Fibroblast of upper back skin (primary cell): ENCODE measurements around the gene FADS1.

Experiments
- DNase-seq: peaks from one replicate; pipeline ENCODE4 v3.0.0-alpha.2; 2013

FADS1 gene

DNA sequence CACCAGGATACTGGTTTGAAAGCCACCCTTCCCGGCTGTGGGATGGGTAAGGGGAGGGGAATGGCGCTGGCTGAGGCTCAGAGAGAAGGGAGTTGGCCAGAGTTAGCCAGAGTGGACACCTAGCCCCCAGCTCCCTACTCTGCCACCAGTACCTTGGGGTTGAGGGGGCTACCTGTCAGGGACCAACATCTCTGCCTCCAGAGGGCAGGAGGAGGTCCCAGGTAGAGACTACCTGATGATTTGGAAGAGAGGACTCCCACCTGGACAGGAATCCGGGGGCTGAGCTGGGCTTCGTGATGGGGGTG, 60.7 kb downstream of the FADS1 start:
- DNase-seq, result no peak

DNA sequence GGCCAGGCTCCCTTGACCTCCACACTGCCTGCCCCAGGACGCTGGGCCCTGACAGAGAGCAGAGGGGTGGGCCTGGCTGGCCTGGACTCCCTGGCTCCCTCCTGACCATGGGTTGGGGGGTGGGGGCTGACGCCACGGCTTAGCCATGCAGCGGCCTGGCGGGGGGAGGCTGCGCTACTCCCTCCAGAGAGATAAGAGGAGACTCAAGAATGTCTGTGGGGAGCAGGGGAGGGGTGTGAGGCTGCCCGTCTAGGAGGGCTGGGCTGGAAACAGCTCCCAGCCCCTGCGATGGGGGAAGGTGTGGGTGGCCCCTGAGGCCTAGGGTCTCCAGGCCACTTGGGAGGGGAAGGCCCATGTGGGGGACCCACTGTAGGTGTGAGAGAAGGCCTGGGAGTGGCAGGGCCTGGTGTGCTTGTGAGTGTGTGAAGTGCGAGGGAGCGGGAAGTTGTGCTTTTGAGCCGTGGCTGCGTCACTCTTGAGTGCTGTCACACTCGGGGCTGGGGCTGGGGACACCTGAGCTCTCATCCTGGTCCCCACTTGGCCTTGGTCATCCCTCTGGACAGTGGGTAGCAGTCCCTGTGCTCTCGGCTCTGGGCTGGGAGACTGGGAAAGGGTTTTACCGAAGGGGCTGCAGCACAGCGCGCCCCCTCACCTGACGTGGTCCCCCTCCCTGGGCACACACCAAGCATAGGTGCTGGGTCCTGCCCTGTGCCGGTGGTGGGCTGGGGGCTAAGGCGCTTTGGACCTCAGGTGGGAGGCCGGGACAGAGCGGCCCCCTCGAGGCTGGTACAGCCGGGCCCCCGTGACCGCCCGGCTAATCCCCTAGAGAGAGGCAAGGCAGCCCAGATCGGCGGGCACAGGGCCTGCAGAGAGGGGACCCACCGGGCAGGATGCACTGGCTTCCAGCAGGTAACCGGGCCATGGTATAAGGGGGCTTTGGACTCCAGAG, 62.0 kb downstream of the FADS1 start:
- DNase-seq, result peak; percentile 49

DNA sequence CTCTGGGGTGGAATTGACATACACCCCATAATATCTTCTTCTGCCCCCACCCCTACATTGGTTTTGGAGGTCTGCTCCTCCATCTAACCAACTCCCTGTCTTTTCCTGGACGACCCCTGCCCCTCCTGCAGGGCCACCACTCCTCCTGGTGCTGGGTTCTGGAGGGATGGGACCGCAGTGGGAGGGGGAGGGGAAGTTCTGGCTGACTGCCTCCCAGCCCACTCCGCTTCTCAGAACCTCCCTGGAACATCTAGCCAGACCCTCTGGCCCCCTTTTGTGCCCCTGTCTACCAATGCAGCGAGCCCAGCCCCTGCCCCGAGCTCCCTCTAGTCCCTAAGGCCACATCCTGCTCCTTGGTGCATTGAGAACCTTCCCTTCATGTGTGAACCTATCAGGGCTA, 63.1 kb downstream of the FADS1 start:
- DNase-seq, result no peak

DNA sequence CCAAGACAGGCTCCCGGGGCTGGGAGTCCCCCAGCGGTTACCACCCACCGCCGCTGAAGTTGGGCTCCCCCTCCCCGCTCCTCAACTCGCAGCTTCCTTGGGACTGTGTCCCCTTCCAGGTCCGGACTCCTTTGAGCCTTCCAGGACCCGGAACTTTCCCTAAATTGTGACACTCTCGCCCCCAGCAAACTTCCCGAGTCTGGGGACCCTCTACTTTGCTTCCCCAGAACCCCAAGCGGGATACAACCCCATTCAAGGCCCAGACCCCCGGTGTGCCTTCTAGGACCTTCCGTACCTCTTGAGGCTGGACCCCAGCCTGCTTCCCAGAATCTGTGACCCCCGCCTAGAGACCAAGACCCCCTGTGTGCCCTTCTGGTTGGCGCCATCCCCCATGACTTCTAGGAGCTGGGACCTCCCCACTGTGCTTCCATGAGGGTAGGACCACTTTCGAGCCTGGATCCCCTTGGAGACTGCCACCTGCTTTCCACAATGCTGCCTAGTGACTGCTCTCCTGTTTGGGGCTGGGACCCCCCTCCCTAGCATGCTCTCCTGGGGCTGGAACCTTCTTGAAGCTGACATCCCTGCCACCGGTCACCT, 63.8 kb downstream of the FADS1 start:
- no peak for DNase-seq

DNA sequence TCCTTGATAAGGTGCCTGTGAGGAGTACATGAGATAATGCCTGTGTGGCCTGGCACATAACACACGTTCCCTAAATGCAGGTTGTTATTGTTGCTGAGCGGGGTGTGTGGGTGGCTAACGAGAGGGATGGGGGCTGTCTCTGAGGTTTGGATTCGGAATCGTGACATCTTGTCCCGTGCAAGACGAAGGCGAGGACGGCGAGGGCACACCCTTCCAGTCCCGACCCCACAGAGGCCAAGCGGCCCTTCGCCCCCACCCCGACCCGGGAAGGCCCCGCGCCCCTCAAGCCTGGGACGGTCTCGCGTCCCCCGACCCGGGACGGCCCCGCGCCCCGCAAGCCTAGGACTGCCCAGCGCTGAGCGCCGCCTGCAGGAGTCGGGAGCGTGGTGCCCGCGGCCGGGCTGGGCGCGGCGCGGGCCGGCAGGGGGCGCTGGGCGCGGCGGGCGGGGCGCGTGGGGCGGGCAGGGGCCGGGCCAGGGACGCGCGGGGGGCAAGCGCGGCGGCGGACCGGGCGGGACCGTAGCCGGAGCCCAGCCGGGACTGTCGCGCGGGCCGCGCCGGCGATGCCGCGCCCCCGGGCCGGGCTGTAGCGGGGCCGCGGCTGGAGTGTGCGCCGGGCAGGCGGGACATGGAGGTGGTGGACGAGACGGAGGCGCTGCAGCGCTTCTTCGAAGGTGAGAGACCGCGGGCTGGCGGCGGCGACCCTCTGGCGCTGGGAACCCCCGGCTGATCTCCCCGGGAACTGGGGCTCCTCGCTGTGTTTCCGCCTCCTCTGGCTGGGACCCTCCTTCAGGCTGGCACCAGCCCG, 64.5 kb downstream of the FADS1 start, which contains the start of gene MYRF:
Gene MYRF, plus strand, starts transcription at position 520 of the 808 bp plus-strand sequence. Its CDS starts 109 bp downstream, at position 629.
- DNase-seq, result peak; percentile 37

DNA sequence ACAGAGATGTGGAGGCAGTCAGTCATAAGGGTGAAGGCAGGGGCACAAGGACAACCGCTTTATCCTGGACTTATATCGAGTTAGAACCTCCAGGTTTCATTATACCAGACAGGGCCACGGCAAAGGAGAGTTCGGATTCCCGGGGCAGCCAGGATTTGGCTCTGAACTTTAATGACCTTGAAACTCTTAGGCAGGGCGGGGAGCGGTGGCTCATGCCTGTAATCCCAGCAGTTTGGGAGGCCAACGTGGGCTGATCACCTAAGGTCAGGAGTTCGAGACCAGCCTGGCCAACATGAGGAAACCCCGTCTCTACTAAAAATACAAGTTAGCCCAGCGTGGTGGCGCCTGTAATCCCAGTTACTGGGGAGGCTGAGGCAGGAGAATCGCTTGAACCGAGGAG, 65.4 kb downstream of the FADS1 start:
- DNase-seq, result no peak

DNA sequence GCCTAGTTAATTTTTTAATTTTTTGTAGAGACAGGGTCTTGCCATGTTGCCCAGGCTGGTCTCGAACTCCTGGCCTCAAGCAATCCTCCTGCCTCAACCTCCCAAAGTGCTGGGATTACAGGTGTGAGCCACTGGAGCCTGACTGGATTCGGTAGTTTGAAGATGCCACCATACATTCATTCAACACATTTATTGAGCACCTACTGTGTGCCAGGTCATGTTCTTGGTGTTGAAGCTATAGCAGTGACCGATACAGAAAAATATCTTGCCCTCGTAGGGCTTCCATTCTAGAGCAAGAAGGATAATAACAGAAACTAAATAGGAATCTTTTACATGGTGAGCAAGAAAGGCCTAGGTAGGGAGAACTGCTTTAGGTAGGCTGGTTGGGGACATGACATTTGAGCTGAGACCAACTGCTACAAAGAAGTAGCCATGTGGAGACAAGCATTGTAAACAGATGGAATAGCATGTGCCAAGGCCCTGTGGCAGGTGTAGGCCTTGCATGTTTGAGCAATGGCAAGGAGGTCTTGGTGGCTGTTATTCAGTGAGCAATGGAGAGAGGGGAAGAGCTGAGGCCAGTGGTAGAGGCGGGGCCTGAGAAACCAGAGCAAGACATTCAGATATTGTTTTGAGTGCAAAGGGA, 66.1 kb downstream of the FADS1 start:
- DNase-seq, result no peak
